C1 segment of cervical spinal cord (tissue), 14 donors: ENCODE results near the gene ANO7.
A peak's percentile ranks its signal among the peaks of the same experiment; 100 is the strongest.

Experiments used
- DNase-seq, 14 donors: peaks; one replicate each; lab custom pipeline; 2025; lab: John Stamatoyannopoulos, UW

Gene ANO7

GRCh38 chr2:241157841-241158545, 30.5 kb upstream of the ANO7 start:
- DNase-seq, result no peak

GRCh38 chr2:241158546-241158900, 30.0 kb upstream of the ANO7 start:
- DNase-seq, result no peak

- no peak for DNase-seq
Observed at GRCh38 chr2:241159116-241159515, 29.4 kb upstream of the ANO7 start.

GRCh38 chr2:241160318-241160717, 28.2 kb upstream of the ANO7 start:
- DNase-seq, result no peak

GRCh38 chr2:241161646-241162281, 26.7 kb upstream of the ANO7 start:
- peak in 10 of 14 donors; percentile 12 to 84 (median 61) for DNase-seq

- no peak for DNase-seq
Observed at GRCh38 chr2:241163601-241164118, 24.8 kb upstream of the ANO7 start.

- no peak for DNase-seq
Observed at GRCh38 chr2:241168366-241168765, 20.1 kb upstream of the ANO7 start.

- no peak for DNase-seq
Observed at GRCh38 chr2:241173557-241173956, 14.9 kb upstream of the ANO7 start.

GRCh38 chr2:241177526-241178334, 10.7 kb upstream of the ANO7 start:
- DNase-seq, result no peak

GRCh38 chr2:241178961-241179360, 9.5 kb upstream of the ANO7 start:
- no peak for DNase-seq

- DNase-seq, result no peak
Observed at GRCh38 chr2:241179899-241180298, 8.6 kb upstream of the ANO7 start.

GRCh38 chr2:241180495-241180894, 8.0 kb upstream of the ANO7 start:
- no peak for DNase-seq

- DNase-seq, result no peak
Observed at GRCh38 chr2:241182126-241182525, 6.4 kb upstream of the ANO7 start.

GRCh38 chr2:241182531-241183133, 5.8 kb upstream of the ANO7 start:
- no peak for DNase-seq

GRCh38 chr2:241183221-241183620, 5.3 kb upstream of the ANO7 start:
- DNase-seq, result no peak

- DNase-seq, result no peak
Observed at GRCh38 chr2:241184901-241185300, 3.6 kb upstream of the ANO7 start.

- no peak for DNase-seq
Observed at GRCh38 chr2:241185961-241186360, 2.5 kb upstream of the ANO7 start.

- DNase-seq, result no peak
Observed at GRCh38 chr2:241187101-241187917, 1.2 kb upstream of the ANO7 start.

GRCh38 chr2:241187918-241188234, 601 bp upstream of the ANO7 start:
- DNase-seq, result no peak

GRCh38 chr2:241189093-241189855, 797 bp downstream of the ANO7 start:
- no peak for DNase-seq

- no peak for DNase-seq
Observed at GRCh38 chr2:241189856-241190201, 1.4 kb downstream of the ANO7 start.
